GM19099 (cell line): Measurements from ENCODE around the gene PCSK5.

Experiments
- POLR2A ChIP-seq: IDR thresholded peaks from 3 replicates; pipeline ENCODE4 v1.6.1; 2011; ENCODE audit warnings: low read depth; ENCODE audit not compliant: insufficient read length; ENCODE audit errors: extremely low read depth

Gene PCSK5

GRCh38 chr9:76401580-76402354 is 511.3 kb downstream of the PCSK5 start:
- TF ChIP-seq POLR2A = no peak

DNA sequence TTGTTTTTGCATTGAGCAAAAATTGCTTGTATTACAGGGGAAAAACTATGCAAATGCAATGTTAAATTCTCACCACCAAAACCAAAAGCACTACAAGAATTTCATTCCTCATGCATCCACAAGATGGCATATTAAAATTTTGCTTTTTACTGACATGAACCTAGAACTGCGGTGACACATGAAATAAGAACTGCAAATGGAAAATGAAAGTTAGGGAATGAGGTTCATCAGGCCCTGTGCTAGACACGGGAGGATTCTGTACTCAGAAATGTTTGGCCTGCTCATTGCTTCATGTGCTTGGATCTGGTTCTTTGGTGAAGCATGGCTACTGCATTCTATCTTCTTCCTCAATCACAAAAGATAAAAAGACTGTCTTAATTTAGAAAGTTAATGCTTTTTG is 512.9 kb downstream of the PCSK5 start:
- no peak for TF ChIP-seq POLR2A

DNA sequence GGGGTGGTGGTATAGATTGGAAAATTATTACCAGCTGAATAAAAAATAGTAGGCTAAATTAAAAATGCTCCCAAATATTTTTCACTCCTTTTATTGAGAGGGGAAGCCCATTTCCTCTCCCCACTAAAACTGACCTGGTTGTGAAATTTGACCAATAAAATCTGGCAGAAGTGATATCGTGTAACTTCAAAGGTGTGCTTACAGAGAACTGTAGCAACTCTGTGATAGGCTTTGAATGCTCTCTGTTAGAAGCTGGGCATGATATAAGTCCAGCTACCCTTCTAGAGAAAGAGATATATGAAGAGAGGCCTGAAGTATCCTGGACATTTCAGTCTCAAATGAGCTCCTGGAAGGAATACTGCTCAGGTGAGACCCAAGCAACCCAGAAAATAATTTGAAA is 513.9 kb downstream of the PCSK5 start:
- no peak for TF ChIP-seq POLR2A

DNA sequence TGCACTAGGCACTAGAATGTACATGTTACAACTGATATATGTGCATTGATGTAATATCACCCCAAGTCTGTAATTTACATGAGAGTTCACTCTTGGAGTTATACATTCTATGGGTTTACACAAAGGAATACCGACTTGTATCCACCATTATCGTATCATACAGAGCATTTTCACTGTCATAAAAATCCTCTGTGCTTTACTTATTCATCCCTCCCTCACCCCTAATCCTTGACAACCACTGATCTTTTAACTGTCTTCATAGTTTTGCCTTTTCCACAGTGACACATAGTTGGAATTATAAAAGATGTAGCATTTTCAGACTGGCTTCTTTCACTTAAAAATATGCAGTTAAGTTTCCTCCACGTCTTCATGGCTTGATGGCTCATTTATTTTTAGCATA is 514.9 kb downstream of the PCSK5 start:
- TF ChIP-seq POLR2A = no peak

DNA sequence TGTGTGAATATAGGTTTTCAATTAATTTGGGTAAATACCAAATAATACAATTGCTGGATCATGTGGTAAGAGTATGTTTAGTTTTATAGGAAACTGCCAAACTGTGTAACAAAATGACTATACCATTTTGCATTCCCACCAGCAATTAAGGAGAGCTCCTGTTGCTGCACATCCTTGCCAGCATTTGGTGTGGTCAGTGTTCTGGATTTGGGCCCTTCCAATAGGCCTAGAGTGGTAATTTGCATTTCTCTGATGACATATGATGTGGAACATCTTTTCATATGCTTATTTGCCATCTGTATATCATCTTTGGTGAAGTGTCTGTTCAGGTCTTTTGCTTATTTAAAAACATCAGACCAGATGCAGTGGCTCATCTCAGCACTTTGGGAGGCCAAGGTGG is 515.4 kb downstream of the PCSK5 start:
- TF ChIP-seq POLR2A = no peak
